Progenitor cell of endocrine pancreas (in vitro differentiated cells): ENCODE measurements around the gene DCC. TPM values are rescaled to one million over a fixed set of nuclear protein-coding genes. Genes with fewer than 3 reads are reported as not detected.
"Not testable (repeated sequence)": the region's sequence is repeated elsewhere in the genome, so short reads cannot be mapped to it uniquely, and the experiment has no call there.

Source experiments
- DNase-seq: peaks from one replicate; pipeline ENCODE4 v3.0.0; 2021; ENCODE audit warnings: low spot score; ENCODE audit not compliant: unreplicated experiment
- H3K27ac Mint-ChIP-seq: 2 replicates; pipeline ENCODE4 v1.8.0; 2021; ENCODE audit warnings: mild to moderate bottlenecking, moderate library complexity, mixed read lengths
- H3K27me3 Mint-ChIP-seq: 2 replicates; pipeline ENCODE4 v1.8.0; 2021; ENCODE audit warnings: mixed read lengths
- H3K36me3 Mint-ChIP-seq: 2 replicates; pipeline ENCODE4 v1.8.0; 2022; ENCODE audit warnings: mixed read lengths; ENCODE audit not compliant: insufficient read depth
- H3K4me1 Mint-ChIP-seq: 2 replicates; pipeline ENCODE4 v1.8.0; 2021; ENCODE audit warnings: low read depth, mixed read lengths
- H3K4me3 Mint-ChIP-seq: 2 replicates; pipeline ENCODE4 v1.8.0; 2021; ENCODE audit warnings: low read depth, mild to moderate bottlenecking, moderate library complexity, mixed read lengths
- H3K9me3 Mint-ChIP-seq: 2 replicates; pipeline ENCODE4 v1.8.0; 2021; ENCODE audit warnings: low read depth, mixed read lengths
- CTCF ChIP-seq: fragments of 200-600 bp; sonication (generic); IDR thresholded peaks from one replicate; pipeline ENCODE4 v1.5.0; 2021; ENCODE audit warnings: antibody characterized with exemption, mild to moderate bottlenecking; ENCODE audit not compliant: unreplicated experiment
- total RNA-seq: library from RNA; stranded (reverse); gene quantifications from 2 replicates; pipeline ENCODE4 v1.2.1, GENCODE V29; 2021

The DCC gene
- total RNA-seq, 1 donor from 2014 or later, result 8.4 TPM

DNA sequence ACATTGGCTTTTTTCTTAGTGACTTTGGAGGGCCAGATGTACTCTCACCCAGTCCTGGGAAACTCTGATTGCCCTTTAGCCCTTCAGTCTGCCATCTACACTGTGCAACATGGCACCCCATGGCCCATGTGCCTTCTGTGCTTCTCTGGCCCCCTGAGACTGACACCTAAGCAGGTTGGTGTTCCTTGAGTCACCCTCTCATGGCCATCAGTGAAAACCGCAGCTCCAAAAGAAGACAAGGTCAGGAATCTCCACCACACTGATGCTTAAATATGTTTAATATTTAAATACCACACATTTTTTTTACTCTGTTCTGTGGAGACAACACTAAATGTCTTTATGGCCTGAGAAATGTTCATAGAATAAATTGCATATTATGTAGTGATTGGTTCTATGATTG is 23.9 kb downstream of the DCC start:
- H3K27ac Mint-ChIP-seq, result no peak overlapping the region
- H3K4me1 Mint-ChIP-seq, result peaks cover 23% of the 10 kb centered on the region
- no peaks in the 10 kb centered on the region for H3K27me3 Mint-ChIP-seq
- H3K36me3 Mint-ChIP-seq, result peaks cover 2% of the 10 kb centered on the region
- H3K9me3 Mint-ChIP-seq, result peaks cover 10% of the 10 kb centered on the region
- DNase-seq, result no peak
- TF ChIP-seq CTCF, result no peak
- no peak overlapping the region for H3K4me3 Mint-ChIP-seq

- not testable (repeated sequence) for DNase-seq, H3K36me3 Mint-ChIP-seq, H3K27me3 Mint-ChIP-seq, H3K4me3 Mint-ChIP-seq, H3K9me3 Mint-ChIP-seq, H3K27ac Mint-ChIP-seq
- peaks cover 21% of the 10 kb centered on the region for H3K4me1 Mint-ChIP-seq
Observed at GRCh38 chr18:52366851-52367250, 26.9 kb downstream of the DCC start.

DNA sequence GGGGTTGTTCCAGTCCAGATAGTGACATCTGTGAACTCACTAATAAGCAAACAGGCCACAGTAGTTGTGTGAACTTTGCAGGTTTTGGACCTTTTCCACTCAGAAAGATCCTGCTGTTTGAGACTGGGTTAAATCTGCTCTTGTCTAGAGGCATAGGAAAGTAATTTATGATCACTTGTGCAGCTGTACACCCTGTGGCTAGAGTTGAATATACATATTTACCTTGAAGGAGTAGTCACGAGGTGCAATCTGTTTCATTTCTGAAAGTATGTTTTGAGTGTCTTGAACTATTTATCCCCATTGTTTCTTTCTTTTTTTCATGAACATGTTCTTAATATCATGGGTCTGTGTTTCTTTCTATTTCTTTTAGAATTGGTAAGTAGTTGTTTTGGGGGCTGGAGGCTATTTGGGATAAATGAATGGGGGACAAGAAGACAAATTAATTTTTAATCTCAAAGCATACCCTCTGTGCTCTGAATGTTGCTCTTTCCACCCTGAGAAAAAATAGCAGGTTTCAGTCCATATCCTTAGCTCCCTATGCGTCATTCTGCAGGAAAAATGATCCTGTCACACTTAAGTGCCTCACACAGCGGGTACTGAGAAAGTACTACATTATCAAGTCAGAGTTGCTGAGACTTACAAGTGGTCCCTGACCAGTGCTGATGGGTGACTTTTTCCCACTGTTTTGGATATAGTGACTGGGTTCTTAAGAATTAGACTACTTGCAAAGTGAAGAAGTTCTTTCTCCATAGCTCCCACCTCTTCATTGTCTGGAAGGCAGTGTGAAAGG is 28.2 kb downstream of the DCC start:
- H3K4me1 Mint-ChIP-seq, result peaks cover 25% of the 10 kb centered on the region
- peak overlapping the region; percentile 67 for H3K27ac Mint-ChIP-seq
- H3K9me3 Mint-ChIP-seq, result peaks cover 7% of the 10 kb centered on the region
- no peaks in the 10 kb centered on the region for H3K27me3 Mint-ChIP-seq
- no peak for TF ChIP-seq CTCF
- H3K4me3 Mint-ChIP-seq, result no peak overlapping the region
- H3K36me3 Mint-ChIP-seq, result peaks cover 2% of the 10 kb centered on the region
- no peak for DNase-seq

DNA sequence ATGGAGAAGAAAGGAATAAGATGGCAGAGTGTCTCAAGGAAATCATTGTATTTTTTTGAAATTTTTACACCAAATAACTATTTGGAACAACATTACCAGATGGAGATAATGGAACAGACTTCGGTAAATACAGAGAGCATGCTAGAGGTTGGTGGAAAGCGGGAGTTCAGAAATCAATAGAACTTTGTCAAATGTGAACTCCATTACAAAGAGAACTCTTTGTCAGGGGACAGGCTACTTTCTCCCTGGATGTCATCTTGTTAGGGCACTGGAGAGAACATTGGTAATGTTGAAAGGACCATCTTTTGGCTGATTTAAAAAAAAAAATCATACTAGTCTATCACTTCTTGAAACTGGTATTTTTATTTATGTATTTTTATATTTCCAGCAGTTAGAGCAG is 30.8 kb downstream of the DCC start:
- Mint-ChIP-seq H3K9me3 (peaks cover 10% of the 10 kb centered on the region), H3K4me3 (no peak overlapping the region), H3K27me3 (no peaks in the 10 kb centered on the region), H3K27ac (no peak overlapping the region), H3K4me1 (peaks cover 27% of the 10 kb centered on the region), H3K36me3 (peaks cover 3% of the 10 kb centered on the region)
- TF ChIP-seq CTCF, result no peak
- DNase-seq, result no peak

- Mint-ChIP-seq H3K27me3 (no peaks in the 10 kb centered on the region), H3K27ac (no peak overlapping the region), H3K4me1 (peaks cover 6% of the 10 kb centered on the region), H3K4me3 (no peak overlapping the region), H3K36me3 (peaks cover 2% of the 10 kb centered on the region), H3K9me3 (peaks cover 8% of the 10 kb centered on the region)
- DNase-seq, result no peak
- TF ChIP-seq CTCF, result no peak
Observed at GRCh38 chr18:52376104-52376503, 36.1 kb downstream of the DCC start.

DNA sequence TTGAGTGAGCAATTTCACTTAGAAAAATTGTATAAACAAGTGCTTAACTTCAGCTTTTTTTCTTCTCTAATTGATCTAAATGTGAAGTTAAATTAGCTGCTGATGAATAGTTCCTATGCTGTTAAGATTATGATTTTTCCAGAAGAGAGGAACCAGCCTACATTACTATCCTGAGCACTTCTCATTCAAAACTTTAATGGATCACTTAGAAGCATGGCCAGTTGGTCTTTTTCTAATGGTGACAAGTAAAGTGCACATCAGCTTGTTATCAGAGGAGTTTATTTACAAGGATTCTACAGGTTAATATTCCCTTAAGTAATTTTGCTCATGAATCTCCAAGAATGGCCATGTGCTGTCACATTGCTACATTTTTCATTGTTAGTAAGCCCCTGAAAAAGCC is 37.1 kb downstream of the DCC start:
- no peak for TF ChIP-seq CTCF
- no peak overlapping the region for H3K4me3 Mint-ChIP-seq
- H3K27ac Mint-ChIP-seq, result no peak overlapping the region
- no peaks in the 10 kb centered on the region for H3K27me3 Mint-ChIP-seq
- H3K9me3 Mint-ChIP-seq, result peaks cover 8% of the 10 kb centered on the region
- H3K36me3 Mint-ChIP-seq, result peaks cover 2% of the 10 kb centered on the region
- DNase-seq, result no peak
- peaks cover 6% of the 10 kb centered on the region for H3K4me1 Mint-ChIP-seq
